Measurements from ENCODE around the gene METTL1.

METTL1 gene

GRCh38 chr12:57767305-57767698 is 4.6 kb downstream of the METTL1 start:
- DNase-seq (ENCODE audit: low read depth): no peak

- DNase-seq (ENCODE audit: low read depth): no peak
These were observed 5.2 kb downstream of the METTL1 start, which contains the start of gene CYP27B1 for GRCh38 chr12:57766464-57767304. Gene CYP27B1 (minus strand): TSS chr12:57767078. CDS start chr12:57767041, 37 bp downstream.

GRCh38 chr12:57765698-57766463 is 6.0 kb downstream of the METTL1 start:
- DNase-seq (ENCODE audit: low read depth): no peak

DNA sequence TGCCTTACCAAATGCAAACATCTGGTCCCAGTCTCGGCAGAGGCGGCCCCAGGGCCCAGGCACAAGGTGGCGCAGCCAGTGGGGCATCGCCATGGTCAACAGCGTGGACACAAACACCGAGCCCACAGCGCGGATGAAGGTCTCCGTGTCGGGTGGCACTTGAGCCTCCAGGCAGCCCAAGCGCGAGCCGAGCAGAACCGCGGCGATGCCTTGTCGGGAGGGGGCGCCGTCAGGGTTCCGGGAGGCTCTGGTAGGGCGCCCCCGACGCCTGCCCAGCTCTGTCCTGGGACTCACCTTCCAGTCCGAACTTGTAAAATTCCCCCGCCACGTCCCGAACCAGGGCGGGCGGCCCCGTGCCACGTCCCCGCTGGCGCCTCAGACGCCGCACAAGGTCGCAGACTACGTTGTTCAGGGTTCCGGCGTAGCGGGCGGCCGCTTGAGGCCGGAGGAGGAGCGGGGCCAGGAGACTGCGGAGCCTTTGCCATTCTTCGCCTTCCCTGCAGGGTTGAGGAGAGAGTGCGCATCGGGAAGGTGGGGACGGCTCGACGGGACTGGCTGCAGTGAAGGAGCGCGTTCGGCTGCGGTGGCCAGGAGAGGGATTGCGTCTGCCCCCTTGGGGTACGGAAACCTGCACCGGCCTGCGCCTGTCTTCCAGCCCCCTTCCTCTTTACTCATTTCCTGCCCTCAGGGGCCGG is 6.8 kb downstream of the METTL1 start:
- peak; percentile 62 for DNase-seq (ENCODE audit: low read depth)

GRCh38 chr12:57764662-57765002 is 7.3 kb downstream of the METTL1 start:
- DNase-seq (ENCODE audit: low read depth): no peak

GRCh38 chr12:57763881-57764661 is 7.8 kb downstream of the METTL1 start:
- no peak for DNase-seq (ENCODE audit: low read depth)

DNA sequence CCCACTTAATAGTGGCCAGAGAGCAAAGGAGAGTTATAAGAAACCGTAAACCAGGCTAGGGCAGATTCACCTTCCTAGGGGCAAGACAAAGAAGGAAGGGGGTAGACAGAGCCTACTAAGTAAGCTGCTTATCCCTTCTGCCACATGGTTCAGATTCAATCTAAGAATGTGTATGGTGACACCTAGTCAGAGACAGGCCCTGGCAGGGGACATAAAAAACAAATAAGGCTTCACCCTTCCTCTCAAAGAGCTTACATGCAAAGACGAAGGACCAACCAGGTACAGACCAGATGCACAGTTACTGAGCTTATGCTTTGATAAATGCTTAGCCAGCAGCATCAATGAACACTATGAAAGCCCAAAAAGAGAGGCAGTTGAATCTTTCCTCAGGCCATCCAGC is 9.4 kb downstream of the METTL1 start:
- DNase-seq (ENCODE audit: low read depth): no peak

DNA sequence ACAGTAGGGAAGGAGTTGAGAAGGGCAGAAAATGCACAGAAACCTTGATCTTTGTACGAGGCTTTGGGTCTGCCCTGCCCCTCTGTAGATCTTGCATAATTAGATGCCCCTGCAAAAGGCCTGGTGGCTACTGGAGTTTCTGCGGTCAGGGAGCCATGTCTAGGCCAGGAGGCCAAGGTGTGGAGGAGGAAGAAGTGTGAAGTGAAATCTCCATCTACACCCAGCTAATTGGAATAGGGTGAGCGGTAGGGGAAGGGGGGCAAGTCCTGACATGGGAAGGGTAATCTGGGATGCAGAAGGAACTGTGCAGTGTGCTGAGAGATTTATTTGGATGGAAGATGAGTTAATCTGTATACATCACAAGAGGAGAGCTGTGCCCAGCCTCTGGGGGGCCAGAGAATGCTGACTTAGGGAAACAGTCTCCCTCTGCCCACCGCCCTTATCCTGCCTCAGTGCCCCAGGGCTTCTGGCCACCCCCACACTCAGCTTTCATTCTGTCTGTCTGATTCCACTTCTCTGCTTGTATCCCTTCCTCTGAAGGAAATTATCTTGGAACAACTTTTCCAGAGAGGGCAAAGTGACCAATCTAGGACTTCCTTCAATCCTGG is 10.4 kb downstream of the METTL1 start:
- no peak for DNase-seq (ENCODE audit: low read depth)

- DNase-seq (ENCODE audit: low read depth): no peak
These were observed 11.4 kb downstream of the METTL1 start for GRCh38 chr12:57760347-57760982.

DNA sequence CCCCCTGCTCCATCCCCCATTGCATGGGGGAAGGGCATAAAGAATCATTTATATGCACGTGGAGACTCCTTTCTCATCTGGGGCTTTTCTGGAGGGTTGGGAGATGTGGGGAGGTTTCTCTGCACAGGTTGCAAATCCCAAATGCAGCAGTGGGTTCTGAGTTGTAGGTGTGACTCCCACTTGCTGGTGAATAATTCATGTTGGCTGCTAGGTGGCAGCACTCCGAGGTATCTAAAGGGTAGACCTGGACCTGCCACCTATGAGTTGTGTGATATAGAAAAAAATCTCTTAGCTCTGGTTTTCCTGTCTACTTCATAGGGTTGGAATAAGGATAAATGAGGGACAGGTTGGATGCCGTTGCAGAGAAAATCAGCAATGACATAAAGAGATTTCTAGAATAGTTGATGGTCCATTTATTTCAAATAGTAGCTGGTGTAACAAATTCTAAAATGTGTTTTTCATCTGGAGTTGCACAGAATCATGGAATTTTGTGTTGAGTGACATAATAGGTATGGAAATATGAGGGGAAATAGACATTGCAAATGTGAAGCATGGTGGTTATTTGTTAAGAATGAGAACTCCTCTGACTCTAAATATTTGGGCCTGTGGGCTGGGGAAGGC is 12.4 kb downstream of the METTL1 start:
- DNase-seq (ENCODE audit: low read depth): no peak

DNA sequence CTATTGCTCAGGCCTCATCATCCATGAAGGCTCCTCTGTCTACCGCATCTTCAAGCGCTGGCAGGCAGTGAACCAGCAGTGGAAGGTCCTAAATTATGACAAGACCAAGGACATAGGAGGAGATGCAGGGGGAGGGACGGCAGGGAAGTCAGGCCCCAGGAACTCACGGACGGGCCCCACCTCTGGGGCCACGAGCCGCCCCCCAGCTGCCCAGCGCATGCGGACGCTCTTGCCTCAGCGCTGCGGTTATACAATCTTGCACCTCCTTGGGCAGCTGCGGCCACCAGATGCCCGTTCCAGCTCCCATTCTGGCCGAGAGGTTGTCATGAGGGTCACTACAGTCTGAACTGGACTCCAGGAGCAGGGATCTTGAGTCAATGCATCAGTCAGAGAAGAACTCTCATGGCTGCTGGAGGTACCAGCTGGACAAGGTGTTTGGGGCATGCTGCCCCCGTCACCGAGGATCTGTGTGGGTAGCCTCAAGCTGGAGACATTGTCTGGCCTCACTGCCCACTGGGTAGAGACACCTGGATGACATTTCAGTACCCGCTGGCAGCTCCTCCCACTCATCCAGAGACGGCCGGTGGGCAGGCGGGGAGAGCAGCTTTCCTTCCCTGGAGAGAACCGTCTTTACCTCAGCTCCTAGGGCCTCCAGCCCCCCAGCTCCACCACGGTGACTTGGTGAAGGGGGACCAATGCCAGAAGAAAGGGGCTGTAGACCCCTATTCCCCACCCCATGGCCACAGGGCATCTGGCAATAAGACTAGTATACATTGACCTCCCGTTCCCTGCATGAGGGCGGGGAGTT is 13.1 kb downstream of the METTL1 start:
- DNase-seq (ENCODE audit: low read depth): no peak

DNA sequence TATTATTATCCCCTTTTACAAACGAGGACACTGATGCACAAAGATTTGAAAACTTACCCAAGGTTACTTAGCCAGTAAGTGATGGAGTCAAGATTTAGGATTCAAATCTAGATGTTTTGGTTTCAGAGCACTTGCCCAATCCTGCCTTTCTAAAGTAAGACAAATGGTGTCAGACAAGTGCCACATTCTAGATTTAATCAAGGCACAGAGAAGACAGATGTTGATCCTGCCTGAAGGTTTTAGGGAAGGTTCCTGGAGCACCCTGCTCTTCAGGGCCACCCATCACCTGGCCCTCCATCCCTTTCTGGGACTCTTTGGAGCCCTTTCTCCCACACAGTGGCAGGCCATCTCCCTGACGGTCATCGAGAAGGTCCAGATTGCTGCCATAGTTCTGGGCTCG is 14.1 kb downstream of the METTL1 start:
- DNase-seq (ENCODE audit: low read depth): no peak

GRCh38 chr12:57756406-57757341 is 15.2 kb downstream of the METTL1 start:
- peak; percentile 70 for DNase-seq (ENCODE audit: low read depth)

GRCh38 chr12:57755454-57756372 is 16.2 kb downstream of the METTL1 start:
- no peak for DNase-seq (ENCODE audit: low read depth)

DNA sequence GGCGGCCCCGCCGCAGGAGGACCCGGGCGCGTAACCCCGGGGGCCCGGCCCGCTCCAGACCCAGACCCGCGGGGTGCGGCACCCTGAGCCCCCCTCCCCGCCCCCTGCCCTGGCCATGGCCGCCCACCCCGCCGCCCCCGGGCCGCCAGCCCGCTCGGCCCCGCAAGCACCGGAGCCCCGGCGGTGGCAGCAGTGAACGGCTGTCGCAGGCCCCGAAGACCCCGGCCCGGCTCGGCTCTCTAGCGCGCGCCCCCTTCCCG is 16.8 kb downstream of the METTL1 start:
- no peak for DNase-seq (ENCODE audit: low read depth)

- peak; percentile 82 for DNase-seq (ENCODE audit: low read depth)
These were observed 17.3 kb downstream of the METTL1 start, which contains the start of gene MARCHF9 for GRCh38 chr12:57754411-57755193. Gene MARCHF9 (plus strand): TSS chr12:57755103. CDS start chr12:57755529, 426 bp downstream.

Data from activated T-cell treated with anti-CD3 and anti-CD28 coated beads for 48 hours (primary cell).